GM21529 (cell line): ENCODE data around the gene ANKRD13D.

Source experiments
- ATAC-seq: cut with Tn5 transposase; IDR thresholded peaks from one replicate; pipeline ENCODE4 v1.9.1; 2021; ENCODE audit not compliant: unreplicated experiment

ANKRD13D gene

DNA sequence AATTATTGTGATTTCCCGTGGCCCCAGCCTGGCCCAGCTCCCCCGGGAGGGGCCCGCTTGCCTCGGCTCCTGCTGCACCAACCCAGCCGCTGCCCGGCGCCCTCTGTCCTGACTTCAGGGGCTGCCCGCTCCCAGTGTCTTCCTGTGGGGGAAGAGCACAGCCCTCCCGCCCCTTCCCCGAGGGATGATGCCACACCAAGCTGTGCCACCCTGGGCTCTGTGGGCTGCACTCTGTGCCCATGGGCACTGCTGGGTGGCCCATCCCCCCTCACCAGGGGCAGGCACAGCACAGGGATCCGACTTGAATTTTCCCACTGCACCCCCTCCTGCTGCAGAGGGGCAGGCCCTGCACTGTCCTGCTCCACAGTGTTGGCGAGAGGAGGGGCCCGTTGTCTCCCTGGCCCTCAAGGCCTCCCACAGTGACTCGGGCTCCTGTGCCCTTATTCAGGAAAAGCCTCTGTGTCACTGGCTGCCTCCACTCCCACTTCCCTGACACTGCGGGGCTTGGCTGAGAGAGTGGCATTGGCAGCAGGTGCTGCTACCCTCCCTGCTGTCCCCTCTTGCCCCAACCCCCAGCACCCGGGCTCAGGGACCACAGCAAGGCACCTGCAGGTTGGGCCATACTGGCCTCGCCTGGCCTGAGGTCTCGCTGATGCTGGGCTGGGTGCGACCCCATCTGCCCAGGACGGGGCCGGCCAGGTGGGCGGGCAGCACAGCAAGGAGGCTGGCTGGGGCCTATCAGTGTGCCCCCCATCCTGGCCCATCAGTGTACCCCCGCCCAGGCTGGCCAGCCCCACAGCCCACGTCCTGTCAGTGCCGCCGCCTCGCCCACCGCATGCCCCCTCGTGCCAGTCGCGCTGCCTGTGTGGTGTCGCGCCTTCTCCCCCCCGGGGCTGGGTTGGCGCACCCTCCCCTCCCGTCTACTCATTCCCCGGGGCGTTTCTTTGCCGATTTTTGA, 3.3 kb upstream of the ANKRD13D start:
- no peak for ATAC-seq

GRCh38 chr11:67286621-67287333, 2.3 kb upstream of the ANKRD13D start:
- no peak for ATAC-seq

- ATAC-seq, result no peak
Measured at GRCh38 chr11:67287355-67288197, 1.5 kb upstream of the ANKRD13D start.

- ATAC-seq, result no peak
Measured at GRCh38 chr11:67288198-67288451, 978 bp upstream of the ANKRD13D start.

GRCh38 chr11:67288452-67289225, 464 bp upstream of the ANKRD13D start:
- ATAC-seq, result peak; percentile 62

- no peak for ATAC-seq
Measured at GRCh38 chr11:67289651-67290479, 762 bp downstream of the ANKRD13D start.

DNA sequence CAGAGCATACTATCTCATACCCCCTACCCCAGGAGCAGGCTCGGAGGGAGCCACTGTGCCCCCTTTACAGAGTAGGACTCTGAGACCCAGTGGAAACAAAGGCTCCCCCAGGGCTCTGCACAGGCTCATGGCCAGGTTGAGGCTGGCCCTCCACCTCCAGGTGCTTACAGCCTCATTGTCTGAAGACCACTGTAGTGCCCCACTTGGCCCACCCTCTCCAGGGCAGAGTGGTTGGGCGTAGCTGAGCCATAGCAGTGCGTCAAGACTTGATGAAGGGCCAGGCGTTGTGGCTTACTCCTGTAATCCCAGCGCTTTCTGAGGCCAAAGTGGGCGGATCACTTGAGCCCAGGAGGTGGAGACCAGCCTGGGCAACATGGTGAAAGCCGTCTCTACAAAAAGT, 1.7 kb downstream of the ANKRD13D start:
- ATAC-seq, result no peak

DNA sequence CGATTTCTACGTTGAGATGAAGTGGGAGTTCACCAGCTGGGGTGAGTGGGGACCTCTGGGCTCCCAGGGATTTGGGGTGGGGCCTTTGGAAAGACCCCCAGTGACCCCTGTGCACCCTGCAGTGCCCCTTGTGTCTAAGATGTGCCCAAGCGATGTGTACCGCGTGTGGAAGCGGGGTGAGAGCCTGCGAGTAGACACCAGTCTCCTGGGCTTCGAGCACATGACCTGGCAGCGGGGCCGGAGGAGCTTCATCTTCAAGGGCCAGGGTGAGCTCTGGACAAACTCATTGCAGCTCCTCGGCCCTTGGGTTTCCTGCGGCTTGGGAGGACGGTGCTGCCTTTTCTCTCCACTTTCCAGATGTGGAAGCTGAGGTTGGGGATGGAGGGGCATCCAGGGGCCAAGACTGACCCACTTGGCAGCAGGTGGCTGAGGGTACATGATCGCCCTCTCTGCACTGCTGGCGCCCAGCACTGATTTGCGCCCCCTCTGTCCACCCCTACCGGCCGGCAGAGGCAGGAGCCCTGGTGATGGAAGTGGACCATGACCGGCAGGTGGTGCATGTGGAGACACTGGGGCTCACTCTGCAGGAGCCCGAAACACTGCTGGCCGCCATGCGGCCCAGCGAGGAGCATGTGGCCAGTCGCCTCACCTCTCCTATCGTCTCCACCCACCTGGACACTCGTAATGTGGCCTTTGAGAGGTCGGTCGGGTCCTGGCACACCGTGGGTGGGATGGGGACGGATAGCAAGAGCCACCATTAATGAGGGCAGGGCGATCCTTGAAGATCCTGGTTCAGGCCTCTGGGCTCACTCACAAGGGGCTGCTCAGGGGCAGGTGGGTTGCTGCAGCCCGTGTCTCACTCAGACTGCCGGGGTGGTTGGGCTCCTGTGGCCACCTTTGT, 2.6 kb downstream of the ANKRD13D start:
- no peak for ATAC-seq

- ATAC-seq, result no peak
Measured at GRCh38 chr11:67292671-67293070, 3.6 kb downstream of the ANKRD13D start.

DNA sequence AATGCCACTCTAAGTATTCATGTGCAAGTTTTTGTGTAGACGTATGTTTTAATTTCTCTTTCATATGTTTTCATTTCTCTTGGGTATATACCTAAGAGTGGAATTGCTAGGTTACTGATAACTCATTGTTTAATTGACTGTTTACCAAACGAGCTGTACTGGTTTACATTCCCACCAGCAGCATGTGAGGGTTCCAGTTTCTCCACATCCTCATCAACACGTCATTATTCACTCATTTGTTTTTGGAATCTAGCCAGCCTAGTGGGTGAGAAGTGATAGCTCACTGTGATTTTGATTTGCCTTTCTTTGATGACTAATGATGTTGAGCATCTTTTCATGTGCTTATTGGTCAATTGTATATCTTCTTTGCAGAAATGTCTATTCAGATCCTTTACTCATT, 4.0 kb downstream of the ANKRD13D start:
- no peak for ATAC-seq

GRCh38 chr11:67295846-67296245, 6.7 kb downstream of the ANKRD13D start:
- no peak for ATAC-seq

DNA sequence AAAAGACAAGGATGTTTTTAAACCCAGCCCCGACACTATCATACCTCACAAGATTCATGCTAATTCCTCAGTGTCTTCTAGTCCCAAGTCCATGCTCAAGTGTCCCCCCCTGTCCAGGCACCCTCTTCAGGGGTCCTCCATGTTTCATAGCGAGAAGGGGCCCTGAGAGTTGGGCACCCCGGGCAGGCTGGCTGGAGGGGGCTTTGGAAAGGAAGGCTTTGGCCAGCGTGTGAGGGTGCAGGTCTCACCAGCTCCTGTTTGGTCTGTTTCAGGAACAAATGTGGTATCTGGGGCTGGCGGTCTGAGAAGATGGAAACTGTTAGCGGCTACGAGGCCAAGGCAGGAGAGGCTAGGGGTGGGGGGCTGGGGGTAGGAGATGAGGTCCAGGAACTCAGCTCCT, 9.7 kb downstream of the ANKRD13D start:
- ATAC-seq, result no peak

GRCh38 chr11:67299471-67300191, 10.5 kb downstream of the ANKRD13D start:
- no peak for ATAC-seq

DNA sequence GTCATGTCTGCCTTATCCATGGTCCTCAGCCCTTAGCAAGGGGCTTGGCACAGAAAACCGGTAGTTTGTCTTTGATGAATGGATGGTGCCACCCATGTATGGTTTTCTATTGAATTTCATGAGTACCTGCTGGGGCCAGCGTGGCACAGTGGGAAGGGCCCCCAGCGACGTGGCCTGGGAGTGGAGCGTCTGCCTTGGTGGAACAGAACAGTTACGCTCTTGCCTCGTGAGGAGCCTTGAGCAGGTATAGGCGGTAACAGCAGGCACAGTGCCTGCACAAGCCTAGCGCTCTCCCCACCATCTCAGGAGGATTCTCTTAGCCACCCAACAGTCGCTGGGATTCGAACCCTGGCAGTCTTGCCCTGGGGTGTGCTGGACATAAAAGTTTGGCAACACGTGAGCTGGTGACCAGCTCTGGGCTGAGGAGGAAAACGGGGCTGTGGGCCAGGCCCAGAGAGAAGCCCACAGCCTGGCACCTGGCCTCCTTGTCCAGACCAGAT, 11.2 kb downstream of the ANKRD13D start:
- no peak for ATAC-seq

GRCh38 chr11:67300756-67301312, 11.7 kb downstream of the ANKRD13D start:
- ATAC-seq, result no peak

- ATAC-seq, result no peak
Measured at GRCh38 chr11:67301313-67301921, 12.3 kb downstream of the ANKRD13D start.

DNA sequence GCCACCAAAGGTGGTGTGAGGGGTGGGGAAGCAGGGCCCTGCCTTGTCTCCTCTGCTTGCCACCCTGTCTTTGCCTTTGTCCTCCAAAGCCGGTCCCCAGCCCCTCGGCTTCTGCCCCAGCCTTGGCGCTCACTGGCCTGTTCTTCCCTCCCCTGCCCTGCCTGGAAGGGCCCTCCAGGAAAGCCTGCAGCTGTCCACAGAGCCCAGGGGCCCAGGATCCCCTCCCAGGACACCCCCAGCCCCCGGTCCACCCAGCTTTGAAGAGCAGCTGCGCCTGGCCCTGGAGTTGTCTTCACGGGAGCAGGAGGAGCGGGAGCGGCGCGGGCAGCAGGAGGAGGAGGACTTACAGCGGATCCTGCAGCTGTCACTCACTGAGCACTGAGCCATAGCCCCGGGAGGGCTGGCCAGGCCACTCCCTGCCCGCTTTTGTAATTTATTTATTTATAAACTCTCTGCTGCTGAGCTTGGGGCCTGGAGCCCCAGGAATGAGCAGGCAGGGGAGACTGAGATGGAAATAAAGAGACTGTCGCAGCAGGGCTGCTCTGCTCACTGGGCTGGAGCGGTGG, 12.9 kb downstream of the ANKRD13D start:
- no peak for ATAC-seq
